GM12891 (cell line): ENCODE data around the gene MYCBPAP.

Experiments used
- POLR2A ChIP-seq: IDR thresholded peaks from 2 replicates; pipeline ENCODE4 v1.6.1; 2011; ENCODE audit warnings: low read depth, low read length, control low read depth
- SPI1 ChIP-seq: IDR thresholded peaks from 2 replicates; pipeline ENCODE4 v1.6.1; 2011; ENCODE audit warnings: low read depth, low read length, control low read depth

GRCh38 chr17:50580646-50581045 is 72.4 kb downstream of the MYCBPAP start:
- no peak for TF ChIP-seq SPI1
- TF ChIP-seq POLR2A = no peak
